Activated T-helper 2 cell treated with anti-CD3 and anti-CD28 coated beads, Interferon-gamma antibody, Interleukin-2, Interleukin-4, amounts not matched to agents 10 μg/mL and 5 μg/mL and 100 μg/mL, durations not matched to agents 14 hours and 24 hours and 36 hours (primary cell): ENCODE results near the gene ZRANB1. TPM values are rescaled to one million over a fixed set of nuclear protein-coding genes. Genes with fewer than 3 reads are reported as not detected.
A peak's percentile ranks its signal among the peaks of the same experiment; 100 is the strongest.

Source experiments
- DNase-seq: peaks from one replicate; pipeline ENCODE4 v3.0.0; 2021; ENCODE audit warnings: low spot score
- H3K27ac Mint-ChIP-seq: one replicate; pipeline ENCODE4 v1.8.0; 2021; ENCODE audit warnings: mixed read lengths
- H3K27me3 Mint-ChIP-seq: one replicate; pipeline ENCODE4 v1.8.0; 2021; ENCODE audit warnings: low read depth, mixed read lengths
- H3K36me3 Mint-ChIP-seq: one replicate; pipeline ENCODE4 v1.8.0; 2021; ENCODE audit warnings: low read depth, mixed read lengths
- H3K4me1 Mint-ChIP-seq: one replicate; pipeline ENCODE4 v1.8.0; 2021; ENCODE audit warnings: low read depth, mixed read lengths
- H3K4me3 Mint-ChIP-seq: one replicate; pipeline ENCODE4 v1.8.0; 2021; ENCODE audit warnings: low read depth, mild to moderate bottlenecking, moderate library complexity, mixed read lengths
- H3K9me3 Mint-ChIP-seq: one replicate; pipeline ENCODE4 v1.8.0; 2021; ENCODE audit warnings: mixed read lengths
- intact Hi-C: fragments of 100-400 bp; cut with micrococcal nuclease; formaldehyde crosslinking; loops from one replicate; pipeline ENCODE4 v1.15.1; 2023
- total RNA-seq: library from RNA; stranded (reverse); gene quantifications from 2 replicates; pipeline ENCODE4 v1.2.3, GENCODE V29; 2022

ZRANB1 gene
- total RNA-seq, 1 donor from 2014 or later: 12.1 TPM

DNA sequence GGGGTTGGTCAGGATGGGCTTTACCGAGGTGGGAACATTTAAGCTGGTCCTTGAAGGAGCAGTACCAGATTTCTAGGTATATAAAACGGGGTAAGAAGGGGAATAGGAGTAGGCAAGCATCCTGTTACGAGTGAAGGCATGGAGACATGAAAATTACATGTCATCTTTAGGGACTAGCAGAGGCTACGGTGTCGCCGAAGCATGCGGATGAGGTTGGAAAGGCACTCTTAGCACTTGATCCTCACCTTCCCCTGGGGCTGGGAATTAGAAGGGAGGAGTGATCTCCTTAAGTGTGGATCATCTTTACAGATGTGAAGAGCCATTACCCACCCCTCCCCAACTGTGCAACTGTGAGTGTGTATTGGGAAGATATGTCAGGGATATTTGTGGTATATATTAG is 13.8 kb upstream of the ZRANB1 start:
- Mint-ChIP-seq H3K27ac (no peak overlapping the region), H3K9me3 (peaks cover 5% of the 10 kb centered on the region), H3K36me3 (peaks cover 28% of the 10 kb centered on the region), H3K4me1 (peaks cover 3% of the 10 kb centered on the region), H3K4me3 (no peak overlapping the region), H3K27me3 (no peaks in the 10 kb centered on the region)
- intact Hi-C loops: no loop called here
- DNase-seq: no peak

GRCh38 chr10:124928545-124928944 is 13.4 kb upstream of the ZRANB1 start:
- no peak for DNase-seq
- peaks cover 29% of the 10 kb centered on the region for H3K36me3 Mint-ChIP-seq
- H3K9me3 Mint-ChIP-seq: peaks cover 5% of the 10 kb centered on the region
- peaks cover 3% of the 10 kb centered on the region for H3K4me1 Mint-ChIP-seq
- H3K27me3 Mint-ChIP-seq: no peaks in the 10 kb centered on the region
- intact Hi-C loops: no loop called here
- H3K4me3 Mint-ChIP-seq: no peak overlapping the region
- no peak overlapping the region for H3K27ac Mint-ChIP-seq

DNA sequence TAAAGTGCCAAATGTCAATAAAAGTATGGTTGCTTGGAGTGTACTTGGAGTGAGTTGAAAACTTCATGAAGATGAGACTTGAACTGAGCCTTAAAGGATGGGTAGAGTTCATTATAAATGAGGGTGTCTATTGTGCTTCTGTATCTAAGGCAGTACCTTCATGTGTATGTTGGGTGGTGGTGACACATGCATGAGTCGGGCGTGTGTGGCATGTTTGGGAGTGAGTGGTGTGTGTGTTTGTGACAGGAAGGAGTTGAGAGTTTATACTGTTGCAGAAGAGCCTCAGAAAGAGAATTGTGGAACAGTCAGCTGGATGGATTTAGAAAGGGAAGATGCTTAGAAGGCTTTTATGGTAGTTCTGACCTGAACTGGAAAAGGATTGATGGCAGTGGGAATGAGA is 6.0 kb upstream of the ZRANB1 start:
- intact Hi-C loops: no loop called here
- H3K27me3 Mint-ChIP-seq: no peaks in the 10 kb centered on the region
- H3K27ac Mint-ChIP-seq: no peak overlapping the region
- no peak overlapping the region for H3K4me3 Mint-ChIP-seq
- H3K4me1 Mint-ChIP-seq: peaks cover 12% of the 10 kb centered on the region
- H3K36me3 Mint-ChIP-seq: peaks cover 10% of the 10 kb centered on the region
- peaks cover 5% of the 10 kb centered on the region for H3K9me3 Mint-ChIP-seq
- no peak for DNase-seq

DNA sequence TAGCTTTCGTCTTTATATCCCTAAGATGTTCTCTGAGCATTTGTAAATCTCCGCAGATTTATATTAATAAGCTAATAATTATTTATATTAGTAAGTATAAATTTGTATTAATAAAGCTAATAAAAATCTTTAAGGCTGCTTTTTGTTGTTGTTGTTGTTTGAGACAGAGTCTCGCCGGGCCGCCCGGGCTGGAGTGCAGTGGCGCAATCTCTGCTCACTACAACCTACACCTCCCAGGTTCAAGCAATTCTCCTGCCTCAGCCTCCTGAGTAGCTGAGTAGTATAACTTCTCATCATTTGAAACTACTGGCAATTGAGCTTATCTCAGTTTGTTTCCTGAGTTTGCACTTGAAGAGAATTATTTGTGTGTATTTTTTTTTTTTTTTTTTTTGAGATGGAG is 5.1 kb upstream of the ZRANB1 start:
- no peak overlapping the region for H3K27ac Mint-ChIP-seq
- peaks cover 8% of the 10 kb centered on the region for H3K36me3 Mint-ChIP-seq
- H3K27me3 Mint-ChIP-seq: no peaks in the 10 kb centered on the region
- intact Hi-C loops: no loop called here
- peaks cover 12% of the 10 kb centered on the region for H3K4me1 Mint-ChIP-seq
- H3K9me3 Mint-ChIP-seq: peaks cover 2% of the 10 kb centered on the region
- DNase-seq: no peak
- no peak overlapping the region for H3K4me3 Mint-ChIP-seq

DNA sequence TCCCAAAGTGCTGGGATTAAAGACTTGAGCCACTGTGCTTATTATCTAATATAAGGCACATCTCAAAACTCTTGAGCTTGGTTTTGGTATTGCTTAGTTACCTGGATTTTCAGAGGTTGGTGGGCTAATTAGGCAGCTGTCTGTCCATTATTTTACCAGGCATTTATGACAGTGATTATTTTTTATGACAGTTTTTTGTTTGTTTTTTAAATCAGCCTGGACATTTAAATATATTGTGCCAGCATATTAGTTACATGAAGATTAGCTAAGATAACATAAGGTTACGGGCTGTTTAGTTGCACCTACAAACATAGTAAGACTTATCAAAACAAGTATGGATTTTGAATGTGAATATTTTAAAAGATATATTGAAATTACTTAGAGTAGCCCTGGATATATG is 2.6 kb upstream of the ZRANB1 start:
- H3K4me1 Mint-ChIP-seq: peaks cover 31% of the 10 kb centered on the region

DNA sequence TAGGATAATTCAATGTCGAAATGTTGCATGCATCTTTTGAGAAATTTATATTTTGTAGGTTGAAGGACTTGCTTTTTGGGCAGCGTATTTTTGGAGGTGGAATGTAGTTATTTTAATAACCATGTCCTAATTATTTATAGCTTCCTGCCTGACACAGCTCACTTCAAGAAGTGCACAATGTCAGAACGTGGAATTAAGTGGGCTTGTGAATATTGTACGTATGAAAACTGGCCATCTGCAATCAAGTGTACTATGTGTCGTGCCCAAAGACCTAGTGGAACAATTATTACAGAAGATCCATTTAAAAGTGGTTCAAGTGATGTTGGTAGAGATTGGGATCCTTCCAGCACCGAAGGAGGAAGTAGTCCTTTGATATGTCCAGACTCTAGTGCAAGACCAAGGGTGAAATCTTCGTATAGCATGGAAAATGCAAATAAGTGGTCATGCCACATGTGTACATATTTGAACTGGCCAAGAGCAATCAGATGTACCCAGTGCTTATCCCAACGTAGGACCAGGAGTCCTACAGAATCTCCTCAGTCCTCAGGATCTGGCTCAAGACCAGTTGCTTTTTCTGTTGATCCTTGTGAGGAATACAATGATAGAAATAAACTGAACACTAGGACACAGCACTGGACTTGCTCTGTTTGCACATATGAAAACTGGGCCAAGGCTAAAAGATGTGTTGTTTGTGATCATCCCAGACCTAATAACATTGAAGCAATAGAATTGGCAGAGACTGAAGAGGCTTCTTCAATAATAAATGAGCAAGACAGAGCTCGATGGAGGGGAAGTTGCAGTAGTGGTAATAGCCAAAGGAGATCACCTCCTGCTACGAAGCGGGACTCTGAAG is 620 bp downstream of the ZRANB1 start:
- no peak for DNase-seq
- H3K27ac Mint-ChIP-seq: no peak overlapping the region

More for the DNA sequence above, 2.6 kb upstream of the ZRANB1 start:
- intact Hi-C loops: no loop called here
- no peak overlapping the region for H3K4me3 Mint-ChIP-seq
- H3K27me3 Mint-ChIP-seq: no peaks in the 10 kb centered on the region
- H3K9me3 Mint-ChIP-seq: no peaks in the 10 kb centered on the region
- H3K36me3 Mint-ChIP-seq: peaks cover 18% of the 10 kb centered on the region
- DNase-seq: no peak
- no peak overlapping the region for H3K27ac Mint-ChIP-seq

DNA sequence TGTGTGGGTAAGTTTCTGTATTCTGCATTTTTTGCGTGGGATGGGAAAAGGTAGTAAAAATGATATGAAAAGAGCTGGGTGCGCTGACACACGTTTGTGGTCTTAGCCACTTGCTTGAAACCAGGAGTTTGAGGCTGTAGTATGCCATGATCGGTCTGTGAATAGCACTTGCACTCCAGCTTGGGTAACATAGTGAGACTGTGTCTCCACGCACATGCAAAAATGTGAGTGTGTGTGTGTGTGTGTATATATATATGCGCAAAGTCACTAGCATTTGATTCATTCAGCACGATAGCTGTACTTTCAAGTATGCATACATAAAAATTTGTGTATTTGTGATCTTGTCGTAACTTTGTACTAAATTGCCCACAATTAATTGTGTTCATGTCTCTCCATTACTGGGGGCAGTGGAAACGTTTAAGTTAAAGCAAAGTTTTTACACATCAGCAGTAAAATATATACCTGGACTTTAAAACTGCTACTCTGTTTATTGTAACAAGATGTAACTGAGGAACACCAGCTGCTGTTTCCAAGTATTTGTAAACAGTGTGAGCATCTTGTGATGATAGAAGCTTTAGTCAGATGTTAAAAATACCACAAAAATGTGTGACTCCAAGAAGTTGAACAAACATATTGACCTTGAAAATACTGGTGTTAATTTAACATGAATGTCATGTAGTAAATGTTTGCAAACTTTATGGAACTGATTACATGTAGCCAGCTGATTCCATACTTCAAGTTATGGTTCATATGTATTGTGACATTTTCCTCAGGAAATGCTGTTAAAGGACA is 1.6 kb downstream of the ZRANB1 start:
- intact Hi-C loops: no loop called here
- H3K27ac Mint-ChIP-seq: peak overlapping the region; percentile 24
- H3K9me3 Mint-ChIP-seq: no peaks in the 10 kb centered on the region
- H3K4me1 Mint-ChIP-seq: peaks cover 25% of the 10 kb centered on the region
- H3K27me3 Mint-ChIP-seq: no peaks in the 10 kb centered on the region
- no peak overlapping the region for H3K4me3 Mint-ChIP-seq
- peaks cover 23% of the 10 kb centered on the region for H3K36me3 Mint-ChIP-seq
- no peak for DNase-seq

More for the DNA sequence above, 620 bp downstream of the ZRANB1 start:
- Mint-ChIP-seq H3K4me1 (peaks cover 23% of the 10 kb centered on the region), H3K9me3 (no peaks in the 10 kb centered on the region), H3K27me3 (no peaks in the 10 kb centered on the region), H3K4me3 (no peak overlapping the region), H3K36me3 (peaks cover 16% of the 10 kb centered on the region)
- intact Hi-C loops: no loop called here

- intact Hi-C loops: no loop called here
- DNase-seq: no peak
- H3K4me3 Mint-ChIP-seq: no peak overlapping the region
- no peaks in the 10 kb centered on the region for H3K27me3 Mint-ChIP-seq
- no peaks in the 10 kb centered on the region for H3K9me3 Mint-ChIP-seq
- no peak overlapping the region for H3K27ac Mint-ChIP-seq
- peaks cover 24% of the 10 kb centered on the region for H3K36me3 Mint-ChIP-seq
- H3K4me1 Mint-ChIP-seq: peaks cover 25% of the 10 kb centered on the region
These were observed 3.1 kb downstream of the ZRANB1 start for GRCh38 chr10:124944982-124945381.

DNA sequence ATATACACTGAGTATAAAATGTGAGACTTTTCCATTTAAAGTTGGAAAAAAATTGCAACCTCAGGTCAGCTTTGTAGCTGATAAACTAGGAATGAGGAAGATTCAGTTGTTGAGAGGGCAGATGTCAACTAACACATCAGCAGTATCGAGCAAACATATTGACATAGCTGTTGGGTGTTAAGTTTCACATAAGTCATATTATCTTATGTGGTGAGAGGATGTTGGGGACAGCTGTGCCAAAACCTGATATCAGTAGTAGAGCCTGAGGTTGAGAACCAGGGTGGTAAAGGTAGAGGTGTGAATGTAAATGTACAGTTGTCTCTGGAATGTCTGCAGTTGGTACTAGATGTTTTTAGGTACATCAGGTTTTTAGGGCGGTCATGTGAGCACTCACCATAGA is 5.0 kb downstream of the ZRANB1 start:
- DNase-seq: no peak
- Mint-ChIP-seq H3K4me1 (peaks cover 22% of the 10 kb centered on the region), H3K4me3 (no peak overlapping the region), H3K27me3 (no peaks in the 10 kb centered on the region), H3K27ac (no peak overlapping the region), H3K36me3 (peaks cover 24% of the 10 kb centered on the region), H3K9me3 (no peaks in the 10 kb centered on the region)
- intact Hi-C loops: no loop called here

DNA sequence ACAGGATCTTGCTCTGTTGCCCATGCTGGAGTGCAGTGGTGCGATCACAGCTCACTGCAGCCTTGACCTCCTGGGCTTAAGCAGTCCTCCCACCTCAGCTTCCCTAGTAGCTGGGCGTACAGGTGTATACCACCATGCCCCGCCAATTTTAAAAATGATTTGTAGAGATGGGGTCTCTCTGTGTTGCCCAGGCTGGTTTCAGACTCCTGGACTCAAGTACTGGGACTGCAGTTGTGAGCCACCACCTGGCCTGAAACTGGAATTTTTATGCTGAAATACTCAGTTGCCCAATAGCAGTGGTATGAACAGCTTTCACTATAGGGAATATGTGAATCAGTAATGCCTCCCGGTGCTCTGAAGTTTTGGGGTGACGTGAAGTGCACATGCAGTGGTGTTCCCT is 7.6 kb downstream of the ZRANB1 start:
- Mint-ChIP-seq H3K27me3 (no peaks in the 10 kb centered on the region), H3K9me3 (no peaks in the 10 kb centered on the region), H3K4me1 (peaks cover 5% of the 10 kb centered on the region), H3K36me3 (peaks cover 13% of the 10 kb centered on the region), H3K27ac (no peak overlapping the region), H3K4me3 (no peak overlapping the region)
- intact Hi-C loops: no loop called here
- DNase-seq: no peak

DNA sequence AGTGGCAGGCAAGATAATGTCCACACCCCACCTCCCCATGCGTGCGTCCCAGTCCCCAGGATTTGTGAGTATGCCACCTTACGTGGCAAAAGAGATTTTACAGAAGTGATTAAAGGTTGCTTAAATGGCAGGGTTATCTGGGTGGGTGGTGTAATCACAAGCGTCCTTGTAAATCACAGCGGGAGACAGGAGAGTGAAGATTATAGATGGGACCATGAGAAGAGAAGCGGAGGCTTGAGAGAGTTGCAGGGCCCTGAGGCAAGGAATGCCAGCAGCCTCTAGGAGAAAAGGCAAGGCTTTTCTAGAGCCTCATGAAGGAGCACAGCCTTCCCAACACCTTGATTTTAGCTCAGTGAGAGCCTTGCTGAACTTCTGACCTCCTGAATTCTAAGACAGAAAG is 10.2 kb downstream of the ZRANB1 start:
- Mint-ChIP-seq H3K9me3 (no peaks in the 10 kb centered on the region), H3K27me3 (no peaks in the 10 kb centered on the region), H3K36me3 (peaks cover 13% of the 10 kb centered on the region), H3K4me3 (no peak overlapping the region), H3K27ac (no peak overlapping the region), H3K4me1 (peaks cover 5% of the 10 kb centered on the region)
- DNase-seq: no peak
- intact Hi-C loops: no loop called here

- H3K27me3 Mint-ChIP-seq: no peaks in the 10 kb centered on the region
- H3K9me3 Mint-ChIP-seq: no peaks in the 10 kb centered on the region
- H3K27ac Mint-ChIP-seq: no peak overlapping the region
- peaks cover 3% of the 10 kb centered on the region for H3K4me1 Mint-ChIP-seq
- H3K36me3 Mint-ChIP-seq: peaks cover 6% of the 10 kb centered on the region
- intact Hi-C loops: no loop called here
- no peak overlapping the region for H3K4me3 Mint-ChIP-seq
- DNase-seq: no peak
These were observed 11.5 kb downstream of the ZRANB1 start for GRCh38 chr10:124953421-124953820.

DNA sequence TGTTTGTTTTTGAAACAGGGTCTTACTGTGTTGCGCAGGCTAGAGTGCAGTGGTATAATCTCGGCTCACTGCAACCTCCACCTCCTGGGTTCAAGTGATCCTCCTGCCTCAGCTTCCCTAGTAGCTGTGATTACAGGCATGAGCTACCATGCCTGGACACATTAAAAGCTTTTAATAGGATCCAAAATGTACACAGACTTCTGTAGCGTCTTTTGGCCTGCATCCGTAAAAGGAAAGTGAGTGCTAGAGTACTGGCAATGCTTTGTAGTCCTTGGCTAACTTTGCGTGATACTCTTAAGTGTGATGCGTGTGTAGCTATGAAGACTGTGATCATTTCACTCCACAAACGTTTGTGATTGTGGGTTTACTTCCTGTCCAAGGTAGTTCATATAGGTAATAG is 13.3 kb downstream of the ZRANB1 start:
- peaks cover 4% of the 10 kb centered on the region for H3K36me3 Mint-ChIP-seq
- intact Hi-C loops: no loop called here
- no peaks in the 10 kb centered on the region for H3K9me3 Mint-ChIP-seq
- DNase-seq: no peak
- H3K27ac Mint-ChIP-seq: no peak overlapping the region
- H3K27me3 Mint-ChIP-seq: no peaks in the 10 kb centered on the region
- no peak overlapping the region for H3K4me3 Mint-ChIP-seq
- H3K4me1 Mint-ChIP-seq: peaks cover 7% of the 10 kb centered on the region
